ENCODE results near the gene MIS12. TPM values are rescaled to one million over a fixed set of nuclear protein-coding genes. Genes with fewer than 3 reads are reported as not detected.

MIS12 gene
- total RNA-seq, 1 experiment from 2014 or later = 14.7 TPM

- TF ChIP-seq EZH2phosphoT487 (IDR thresholded peaks at IDR 0.05; ENCODE audit: borderline replicate concordance) = no peak
- TF ChIP-seq ZFX (IDR thresholded peaks at IDR 0.05) = no peak
- TF ChIP-seq POLR2AphosphoS5 (IDR thresholded peaks at IDR 0.05; ENCODE audit: low read depth, low read length) = no peak
- no peak for TF ChIP-seq EZH2 (IDR thresholded peaks at IDR 0.05)
Observed at GRCh38 chr17:5516060-5516792, 29.9 kb downstream of the MIS12 start (continued).

- H2AFZ ChIP-seq (ENCODE audit: low read depth, low read length, poor library complexity, severe bottlenecking) = no peak overlapping the region
- no peaks in the 10 kb centered on the region for H3K79me2 ChIP-seq (ENCODE audit: insufficient read depth, low read length)
- ATAC-seq = no peak
- no peak for TF ChIP-seq FOSL1 (IDR thresholded peaks at IDR 0.05; ENCODE audit: low read depth)
- TF ChIP-seq RAD21 (IDR thresholded peaks at IDR 0.05; ENCODE audit: low read depth) = peak; percentile 12; the same call in 1 of the 2 replicates
- peak in 1 of 3 experiments; percentile 13; a peak in 1 of 6 replicates for TF ChIP-seq CTCF (IDR thresholded peaks at IDR 0.05 in 2 of 3, conservative IDR thresholded peaks at IDR 0.05 in 1 of 3; ENCODE audit: borderline replicate concordance in 1 of 3, insufficient read depth in 1 of 3, low read depth in 2 of 3, low read length in 2 of 3)
- H3K9ac ChIP-seq (ENCODE audit: low read length) = no peak overlapping the region
- POLR2A ChIA-PET = no interaction called here
- no peak overlapping the region for H3K27ac ChIP-seq (ENCODE audit: low read depth, low read length)
- no TSS peak for BruUV-seq (replicated peaks)
- H3K4me2 ChIP-seq (ENCODE audit: low read length) = no peak overlapping the region
- H3K27me3 ChIP-seq (ENCODE audit: insufficient read depth, low read length) = no peaks in the 10 kb centered on the region
- intact Hi-C loops (cut with micrococcal nuclease) = no loop called here
- H4K20me1 ChIP-seq (ENCODE audit: insufficient read depth) = no peaks in the 10 kb centered on the region
- DNase-seq (ENCODE audit: low read depth, low spot score) = no peak
- no peak overlapping the region for H3K4me3 ChIP-seq (replicated peaks in 1 of 2; ENCODE audit: low read depth in 1 of 2, low read length in 2 of 2)
- CTCF ChIA-PET = no interaction called here
- no peaks in the 10 kb centered on the region for H3K36me3 ChIP-seq (ENCODE audit: control insufficient read depth in 1 of 2, insufficient read depth in 2 of 2, low read length in 2 of 2)
- H3K4me1 ChIP-seq (ENCODE audit: control insufficient read depth in 1 of 2, insufficient read depth in 2 of 2, low read length in 2 of 2) = peaks cover 11 to 19% of the 10 kb centered on the region in 2 experiments
- RAD21 ChIA-PET (ENCODE audit: low non-redundant PET in 1 of 2, low total read pairs in 2 of 2, uncharacterized antibody in 2 of 2, unreplicated experiment in 2 of 2) = no interaction called here
- no peaks in the 10 kb centered on the region for H3K9me2 ChIP-seq (ENCODE audit: insufficient read depth)
- no peaks in the 10 kb centered on the region for H3K9me3 ChIP-seq (ENCODE audit: control insufficient read depth in 1 of 2, insufficient read depth in 1 of 2, low read depth in 1 of 2, low read length in 2 of 2)
Observed at GRCh38 chr17:5522476-5522875, 36.1 kb downstream of the MIS12 start.
